Trophoblast cell (in vitro differentiated cells and primary cell): Measurements from ENCODE around the gene MYO5B.

Experiments used
- DNase-seq, 2 donors: peaks; one replicate each; pipeline ENCODE4 v3.0.0-alpha.2; 2016
- H2AFZ ChIP-seq: 2 replicates; pipeline ENCODE4 v1.6.1; 2013; ENCODE audit warnings: low read length, moderate library complexity, mild to moderate bottlenecking; ENCODE audit not compliant: insufficient read depth, poor library complexity
- H2AK5ac ChIP-seq: 2 replicates; pipeline ENCODE4 v1.6.1; 2013; ENCODE audit warnings: mild to moderate bottlenecking, low read length
- H2BK120ac ChIP-seq: 2 replicates; pipeline ENCODE4 v1.6.1; 2013; ENCODE audit warnings: low read length, mild to moderate bottlenecking, moderate library complexity; ENCODE audit not compliant: insufficient read depth, poor library complexity
- H2BK12ac ChIP-seq: 2 replicates; pipeline ENCODE4 v1.6.1; 2013; ENCODE audit warnings: mild to moderate bottlenecking, low read length, moderate library complexity
- H2BK5ac ChIP-seq: 2 replicates; pipeline ENCODE4 v1.6.1; 2013; ENCODE audit warnings: low read length, low read depth, moderate library complexity, mild to moderate bottlenecking; ENCODE audit not compliant: poor library complexity
- H3K14ac ChIP-seq: 2 replicates; pipeline ENCODE4 v1.6.1; 2013; ENCODE audit warnings: mild to moderate bottlenecking, low read length
- H3K18ac ChIP-seq: 2 replicates; pipeline ENCODE4 v1.6.1; 2013; ENCODE audit warnings: mild to moderate bottlenecking, low read length
- H3K23ac ChIP-seq: 2 replicates; pipeline ENCODE4 v1.6.1; 2013; ENCODE audit warnings: low read length
- H3K27ac ChIP-seq: 2 replicates; pipeline ENCODE4 v1.5.1; 2013; ENCODE audit warnings: low read depth, mild to moderate bottlenecking, inconsistent platforms, low read length, moderate library complexity
- H3K27me3 ChIP-seq: 2 replicates; pipeline ENCODE4 v1.6.1; 2013; ENCODE audit warnings: inconsistent platforms, mild to moderate bottlenecking, low read length, moderate library complexity; ENCODE audit not compliant: insufficient read depth
- H3K36me3 ChIP-seq, 2 experiments: 1 replicate in 1 of 2; 2 replicates in 1 of 2; pipeline ENCODE4 v1.6.1; 2013; ENCODE audit warnings: low read length in 2 of 2, mild to moderate bottlenecking in 2 of 2, moderate library complexity in 1 of 2; ENCODE audit not compliant: insufficient read depth in 2 of 2, control insufficient read depth in 1 of 2
- H3K4ac ChIP-seq: 2 replicates; pipeline ENCODE4 v1.6.1; 2013; ENCODE audit warnings: low read depth, mild to moderate bottlenecking, low read length, moderate library complexity
- H3K4me1 ChIP-seq, 2 experiments: 1 replicate in 1 of 2; 2 replicates in 1 of 2; pipeline ENCODE4 v1.6.1; 2013; ENCODE audit warnings: low read length in 2 of 2, mild to moderate bottlenecking in 2 of 2, moderate library complexity in 1 of 2; ENCODE audit not compliant: insufficient read depth in 2 of 2, control insufficient read depth in 1 of 2
- H3K4me2 ChIP-seq: 2 replicates; pipeline ENCODE4 v1.6.1; 2013; ENCODE audit warnings: inconsistent platforms, mild to moderate bottlenecking, low read length, moderate library complexity
- H3K4me3 ChIP-seq: 2 replicates; pipeline ENCODE4 v1.5.1; 2013; ENCODE audit warnings: mild to moderate bottlenecking, low read depth, low read length, inconsistent platforms
- H3K79me1 ChIP-seq: one replicate; pipeline ENCODE4 v1.6.1; 2013; ENCODE audit warnings: low read length
- H3K79me2 ChIP-seq: 2 replicates; pipeline ENCODE4 v1.6.1; 2013; ENCODE audit warnings: low read length, mild to moderate bottlenecking; ENCODE audit not compliant: control insufficient read depth, insufficient read depth, poor library complexity
- H3K9ac ChIP-seq: 2 replicates; pipeline ENCODE4 v1.6.1; 2013; ENCODE audit warnings: mild to moderate bottlenecking, low read length
- H3K9me3 ChIP-seq: 2 replicates; pipeline ENCODE4 v1.6.1; 2013; ENCODE audit warnings: low read depth, mild to moderate bottlenecking, control low read depth, inconsistent platforms, low read length; ENCODE audit not compliant: insufficient read depth
- H4K12ac ChIP-seq: 2 replicates; pipeline ENCODE4 v1.6.1; 2013; ENCODE audit warnings: low read depth, mild to moderate bottlenecking, low read length, moderate library complexity
- H4K8ac ChIP-seq: 2 replicates; pipeline ENCODE4 v1.6.1; 2013; ENCODE audit warnings: low read depth, mild to moderate bottlenecking, low read length, moderate library complexity
- H4K91ac ChIP-seq: one replicate; pipeline ENCODE4 v1.6.1; 2013; ENCODE audit warnings: low read depth, mild to moderate bottlenecking, low read length, moderate library complexity
- WGBS: extraction: QIAGEN DNeasy Blood & Tissue Kit; methylation state at CpG from one replicate; pipeline ENCODE4 v1.1.7; 2013; ENCODE audit warnings: missing lambda C conversion rate; ENCODE audit not compliant: insufficient read length, insufficient coverage; ENCODE audit errors: extremely low coverage; 5-methylcytosine and 5-hydroxymethylcytosine counted together

Gene MYO5B

DNA sequence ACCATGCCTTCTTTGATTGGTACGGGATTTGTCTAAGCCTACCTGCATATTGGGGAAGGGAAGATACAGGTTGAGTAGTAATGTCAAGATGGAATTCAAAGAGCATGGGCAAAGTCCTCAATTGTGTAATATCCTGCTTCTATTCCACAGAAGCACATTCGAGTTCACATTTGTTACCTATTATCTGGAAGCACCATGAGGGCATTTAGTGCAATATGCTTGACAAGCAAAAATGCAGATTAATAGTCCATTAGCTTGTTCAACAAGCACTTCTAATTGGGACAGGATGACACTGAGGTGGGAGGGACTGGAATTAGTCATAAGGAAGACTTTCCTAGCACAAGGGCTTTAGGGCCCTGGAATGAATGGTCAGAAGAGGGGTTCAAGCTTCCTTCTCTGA, 40.5 kb downstream of the MYO5B start:
- peaks cover 8 to 15% of the 10 kb centered on the region in 2 experiments for H3K4me1 ChIP-seq
- no peaks in the 10 kb centered on the region for H3K27me3 ChIP-seq
- WGBS = no CpG with 5 or more reads among the region's 2 CpGs
- H3K4me3 ChIP-seq = no peak overlapping the region
- H2BK120ac ChIP-seq = no peak overlapping the region
- no peak overlapping the region for H3K4me2 ChIP-seq
- no peak overlapping the region for H3K9ac ChIP-seq
- no peak overlapping the region for H4K12ac ChIP-seq
- no peak overlapping the region for H4K8ac ChIP-seq
- H2AK5ac ChIP-seq = no peak overlapping the region
- H2AFZ ChIP-seq = no peak overlapping the region
- H3K27ac ChIP-seq = no peak overlapping the region
- H2BK12ac ChIP-seq = no peak overlapping the region
- no peak for DNase-seq
- no peak overlapping the region for H3K18ac ChIP-seq
- H2BK5ac ChIP-seq = no peak overlapping the region
- H3K4ac ChIP-seq = no peak overlapping the region
- H3K9me3 ChIP-seq = no peaks in the 10 kb centered on the region
- no peak overlapping the region for H3K14ac ChIP-seq
- no peaks in the 10 kb centered on the region for H3K36me3 ChIP-seq
- H3K79me2 ChIP-seq = no peaks in the 10 kb centered on the region
- H4K91ac ChIP-seq = no peak overlapping the region
- no peak overlapping the region for H3K23ac ChIP-seq
- H3K79me1 ChIP-seq = peaks cover 5% of the 10 kb centered on the region

DNA sequence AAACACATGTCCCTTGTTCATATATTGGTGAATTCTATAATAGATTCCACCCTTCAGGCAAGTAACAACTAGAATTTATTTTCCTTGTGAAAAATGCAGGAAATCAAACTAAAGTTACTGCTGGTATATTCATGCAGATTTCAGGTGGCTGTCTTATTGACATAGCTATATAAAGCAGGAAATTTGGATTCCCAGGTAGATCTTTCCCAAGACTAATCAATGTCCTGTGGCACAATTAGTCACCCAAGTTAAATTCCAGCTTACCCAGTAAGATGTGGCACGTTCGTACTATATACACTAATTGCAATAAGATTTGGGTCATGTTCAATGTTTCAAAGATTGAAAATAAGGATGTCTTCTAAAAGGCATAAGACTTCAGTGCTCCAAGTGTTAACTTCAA, 42.0 kb downstream of the MYO5B start:
- Histone ChIP-seq H2BK120ac (no peak overlapping the region), H2BK5ac (no peak overlapping the region), H4K91ac (no peak overlapping the region), H3K36me3 (no peaks in the 10 kb centered on the region), H3K79me2 (no peaks in the 10 kb centered on the region), H2AK5ac (no peak overlapping the region), H3K4me1 (peaks cover 2 to 5% of the 10 kb centered on the region in 2 experiments), H3K27ac (no peak overlapping the region), H3K4me3 (no peak overlapping the region), H2BK12ac (no peak overlapping the region), H2AFZ (no peak overlapping the region), H3K9ac (no peak overlapping the region), H4K12ac (no peak overlapping the region), H3K18ac (no peak overlapping the region), H3K9me3 (no peaks in the 10 kb centered on the region), H3K14ac (no peak overlapping the region), H3K4me2 (no peak overlapping the region), H3K27me3 (no peaks in the 10 kb centered on the region), H3K4ac (no peak overlapping the region), H3K23ac (no peak overlapping the region), H3K79me1 (no peaks in the 10 kb centered on the region), H4K8ac (no peak overlapping the region)
- WGBS = no CpG with 5 or more reads among the region's 2 CpGs
- no peak for DNase-seq

GRCh38 chr18:50151926-50152325, 43.0 kb downstream of the MYO5B start:
- WGBS = no CpG with 5 or more reads among the region's 8 CpGs

GRCh38 chr18:50144540-50144939, 50.4 kb downstream of the MYO5B start:
- Histone ChIP-seq H3K4me2 (no peak overlapping the region), H3K79me2 (no peaks in the 10 kb centered on the region), H3K9me3 (no peaks in the 10 kb centered on the region), H2BK5ac (no peak overlapping the region), H3K4ac (no peak overlapping the region), H2BK12ac (no peak overlapping the region), H3K27ac (no peak overlapping the region), H3K4me1 (peaks cover 5 to 6% of the 10 kb centered on the region in 2 experiments), H4K91ac (no peak overlapping the region), H3K23ac (no peak overlapping the region), H3K27me3 (no peaks in the 10 kb centered on the region), H2BK120ac (no peak overlapping the region), H3K9ac (no peak overlapping the region), H4K12ac (no peak overlapping the region), H2AK5ac (no peak overlapping the region), H3K18ac (no peak overlapping the region), H2AFZ (no peak overlapping the region), H3K14ac (no peak overlapping the region), H4K8ac (no peak overlapping the region), H3K4me3 (no peak overlapping the region), H3K79me1 (no peaks in the 10 kb centered on the region), H3K36me3 (no peaks in the 10 kb centered on the region)
- DNase-seq = no peak

More at GRCh38 chr18:50151926-50152325, 43.0 kb downstream of the MYO5B start:
- Histone ChIP-seq H3K18ac (no peak overlapping the region), H3K9ac (no peak overlapping the region), H2AFZ (no peak overlapping the region), H4K12ac (no peak overlapping the region), H3K4ac (no peak overlapping the region), H2BK5ac (no peak overlapping the region), H3K14ac (no peak overlapping the region), H3K9me3 (no peaks in the 10 kb centered on the region), H3K23ac (no peak overlapping the region), H3K4me1 (peaks cover 2% of the 10 kb centered on the region in 2 experiments), H3K4me2 (no peak overlapping the region), H4K8ac (no peak overlapping the region), H3K27me3 (no peaks in the 10 kb centered on the region), H3K36me3 (no peaks in the 10 kb centered on the region), H3K79me2 (no peaks in the 10 kb centered on the region), H3K4me3 (no peak overlapping the region), H2BK12ac (no peak overlapping the region), H2BK120ac (no peak overlapping the region), H4K91ac (no peak overlapping the region), H3K27ac (no peak overlapping the region), H3K79me1 (no peaks in the 10 kb centered on the region), H2AK5ac (no peak overlapping the region)
- DNase-seq = no peak
